Uterus (tissue), 4 donors: ENCODE measurements around the gene NFIA. TPM values are rescaled to one million over a fixed set of nuclear protein-coding genes. Genes with fewer than 3 reads are reported as not detected.

Experiments
- DNase-seq, 2 donors: peaks; one replicate each; pipeline ENCODE4 v3.0.0-alpha.2; 2019 to 2020
- H3K27ac ChIP-seq, 2 donors: fragments of 200-600 bp; sonication (generic); 1 replicate in 1 of 2; 2 replicates in 1 of 2; pipeline ENCODE4 v1.5.1; 2016 to 2018
- H3K27me3 ChIP-seq, 2 donors: fragments of 200-600 bp; sonication (generic); one replicate each; pipeline ENCODE4 v1.5.1; 2018 to 2019; ENCODE audit warnings: control low read depth in 1 of 2
- H3K36me3 ChIP-seq, 2 donors: fragments of 200-600 bp; sonication (generic); one replicate each; pipeline ENCODE4 v1.5.1; 2019; ENCODE audit warnings: control low read depth in 1 of 2
- H3K4me1 ChIP-seq, 2 donors: fragments of 200-600 bp; sonication (generic); one replicate each; pipeline ENCODE4 v1.5.1; 2018 to 2019; ENCODE audit warnings: control low read depth in 1 of 2
- H3K4me3 ChIP-seq, 2 donors: fragments of 200-600 bp; sonication (generic); 1 replicate in 1 of 2; 2 replicates in 1 of 2; pipeline ENCODE4 v1.5.1; 2018 to 2019; ENCODE audit warnings: mild to moderate bottlenecking in 1 of 2
- H3K9me3 ChIP-seq, 2 donors: fragments of 200-600 bp; sonication (generic); one replicate each; pipeline ENCODE4 v1.5.1; 2019; ENCODE audit warnings: control low read depth in 1 of 2
- POLR2A ChIP-seq, 2 donors: fragments of 450-650 bp; IDR thresholded peaks; one replicate each; pipeline ENCODE4 v1.6.1; 2016; ENCODE audit warnings: antibody characterized with exemption in 2 of 2, mild to moderate bottlenecking in 1 of 2, moderate library complexity in 1 of 2
- intact Hi-C: fragments of 100-400 bp; cut with DNase I; formaldehyde crosslinking; loops from one replicate; pipeline ENCODE4 v1.15.1; 2023; ENCODE audit warnings: low total_unique reads
- total RNA-seq, 4 donors: library from RNA; depleted of rRNA in 3 of 4; stranded (reverse); fragments of >200 nt in 3 of 4; gene quantifications; one replicate each; pipeline versions ENCODE4 v1.1.0 to v1.2.4, GENCODE V29; 2014 to 2023
- TF ChIP-seq, protein P1 (sequence below), 4 experiments: fragments of 200-600 bp in 2 of 4; fragments of 450-650 bp in 2 of 4; sonication (generic) in 2 of 4; IDR thresholded peaks; one replicate each; pipeline ENCODE4 v1.5.1; 2016 to 2019; ENCODE audit warnings: antibody characterized with exemption in 4 of 4, mild to moderate bottlenecking in 2 of 4, moderate library complexity in 1 of 4
- donor health status: DM: yes; HTN: yes; CAD: no.

The NFIA gene
- total RNA-seq, 4 donors from 2014 or later = 49.2 to 116 (median 64.9) TPM

DNA sequence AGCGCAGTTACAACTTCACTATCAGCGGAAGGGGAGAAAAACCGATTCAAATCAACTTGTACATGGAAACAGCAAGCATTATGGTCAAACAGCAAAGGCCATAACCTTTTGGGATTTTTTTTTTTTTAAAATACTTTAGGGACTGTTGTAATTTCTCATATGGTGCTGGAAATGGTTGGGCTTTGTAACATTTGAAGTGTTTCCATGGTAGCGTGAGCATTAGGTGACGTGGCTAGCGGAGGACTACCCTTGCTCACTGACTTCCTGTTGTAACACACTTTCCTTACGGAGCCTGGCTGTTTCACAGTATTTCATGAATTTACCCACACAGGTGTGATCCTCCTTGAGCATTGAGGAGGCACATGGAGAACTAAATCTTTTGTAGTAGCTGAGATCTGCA, 373.0 kb downstream of the NFIA start:
- intact Hi-C loops = loop anchor here (10.0 kb wide), 1 partner anchor 401 kb away; no protein-coding TSS in a partner anchor
- Histone ChIP-seq H3K36me3 (no peaks in the 10 kb centered on the region), H3K4me1 (peaks cover 5 to 12% of the 10 kb centered on the region in 2 donors), H3K4me3 (no peak overlapping the region), H3K27ac (no peak overlapping the region), H3K27me3 (no peaks in the 10 kb centered on the region), H3K9me3 (no peaks in the 10 kb centered on the region)
- no peak for TF ChIP-seq POLR2A (IDR thresholded peaks at IDR 0.05)
- TF ChIP-seq, protein P1, sequence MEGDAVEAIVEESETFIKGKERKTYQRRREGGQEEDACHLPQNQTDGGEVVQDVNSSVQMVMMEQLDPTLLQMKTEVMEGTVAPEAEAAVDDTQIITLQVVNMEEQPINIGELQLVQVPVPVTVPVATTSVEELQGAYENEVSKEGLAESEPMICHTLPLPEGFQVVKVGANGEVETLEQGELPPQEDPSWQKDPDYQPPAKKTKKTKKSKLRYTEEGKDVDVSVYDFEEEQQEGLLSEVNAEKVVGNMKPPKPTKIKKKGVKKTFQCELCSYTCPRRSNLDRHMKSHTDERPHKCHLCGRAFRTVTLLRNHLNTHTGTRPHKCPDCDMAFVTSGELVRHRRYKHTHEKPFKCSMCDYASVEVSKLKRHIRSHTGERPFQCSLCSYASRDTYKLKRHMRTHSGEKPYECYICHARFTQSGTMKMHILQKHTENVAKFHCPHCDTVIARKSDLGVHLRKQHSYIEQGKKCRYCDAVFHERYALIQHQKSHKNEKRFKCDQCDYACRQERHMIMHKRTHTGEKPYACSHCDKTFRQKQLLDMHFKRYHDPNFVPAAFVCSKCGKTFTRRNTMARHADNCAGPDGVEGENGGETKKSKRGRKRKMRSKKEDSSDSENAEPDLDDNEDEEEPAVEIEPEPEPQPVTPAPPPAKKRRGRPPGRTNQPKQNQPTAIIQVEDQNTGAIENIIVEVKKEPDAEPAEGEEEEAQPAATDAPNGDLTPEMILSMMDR (IDR thresholded peaks at IDR 0.05) = no peak
- DNase-seq = no peak

DNA sequence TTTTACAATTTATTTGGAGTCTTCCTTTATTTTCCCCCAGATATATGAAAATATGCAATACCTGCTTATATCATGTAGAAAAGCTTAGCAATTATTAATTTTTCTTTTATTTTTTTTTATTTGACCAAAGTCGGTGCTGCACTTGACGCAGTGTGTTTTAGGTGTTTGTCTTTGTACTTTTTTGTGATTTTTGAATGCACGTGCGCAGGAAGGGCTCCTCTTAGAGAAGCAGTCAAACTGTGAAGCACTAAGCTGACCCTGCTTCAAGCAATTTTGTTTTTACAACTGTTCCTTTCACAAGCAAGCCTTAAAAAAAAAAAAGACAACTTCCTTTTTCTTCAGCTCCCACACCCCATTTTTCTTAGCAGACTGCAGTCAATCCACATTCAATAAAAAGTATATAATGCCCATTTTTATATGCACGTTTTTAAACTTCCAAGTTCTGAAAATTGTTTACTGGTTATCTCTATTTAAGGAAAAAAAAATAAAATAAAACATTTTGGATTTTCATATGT, 375.2 kb downstream of the NFIA start:
- TF ChIP-seq, protein P1 (IDR thresholded peaks at IDR 0.05) = no peak
- no peaks in the 10 kb centered on the region for H3K9me3 ChIP-seq
- no peak overlapping the region for H3K27ac ChIP-seq

DNA sequence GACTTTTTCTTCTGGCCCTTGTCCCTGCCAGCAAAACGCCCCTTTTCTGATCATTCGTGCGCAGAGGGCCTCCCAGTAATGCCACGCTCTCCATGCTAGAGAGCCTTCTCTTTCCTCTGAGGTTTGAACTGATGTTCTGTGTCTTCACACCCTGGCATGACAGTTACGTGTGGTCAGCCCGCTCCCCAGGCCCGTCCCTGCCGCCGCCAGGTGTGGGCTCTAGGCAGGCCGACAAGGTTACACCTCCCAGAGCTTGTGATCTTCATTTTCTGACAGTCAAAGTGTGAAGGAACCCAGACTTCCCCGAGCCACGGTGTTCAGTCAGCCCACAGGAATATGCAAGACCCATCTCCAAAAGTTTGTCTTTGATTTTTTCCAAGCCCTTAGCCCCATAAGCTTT, 377.0 kb downstream of the NFIA start:
- Histone ChIP-seq H3K4me1 (no peaks in the 10 kb centered on the region), H3K27me3 (no peaks in the 10 kb centered on the region), H3K36me3 (no peaks in the 10 kb centered on the region), H3K4me3 (no peak overlapping the region), H3K27ac (no peak overlapping the region), H3K9me3 (no peaks in the 10 kb centered on the region)
- intact Hi-C loops = loop anchor here (10.0 kb wide), 1 partner anchor 405 kb away; no protein-coding TSS in a partner anchor
- TF ChIP-seq, protein P1 (IDR thresholded peaks at IDR 0.05) = no peak
- no peak for TF ChIP-seq POLR2A (IDR thresholded peaks at IDR 0.05)
- DNase-seq = no peak

More for the DNA sequence above, 375.2 kb downstream of the NFIA start:
- Histone ChIP-seq H3K27me3 (no peaks in the 10 kb centered on the region), H3K36me3 (no peaks in the 10 kb centered on the region), H3K4me1 (peaks cover 0 to 9% of the 10 kb centered on the region in 2 donors), H3K4me3 (no peak overlapping the region)
- DNase-seq = no peak
- intact Hi-C loops = loop anchor here (10.0 kb wide), 1 partner anchor 403 kb away; no protein-coding TSS in a partner anchor

DNA sequence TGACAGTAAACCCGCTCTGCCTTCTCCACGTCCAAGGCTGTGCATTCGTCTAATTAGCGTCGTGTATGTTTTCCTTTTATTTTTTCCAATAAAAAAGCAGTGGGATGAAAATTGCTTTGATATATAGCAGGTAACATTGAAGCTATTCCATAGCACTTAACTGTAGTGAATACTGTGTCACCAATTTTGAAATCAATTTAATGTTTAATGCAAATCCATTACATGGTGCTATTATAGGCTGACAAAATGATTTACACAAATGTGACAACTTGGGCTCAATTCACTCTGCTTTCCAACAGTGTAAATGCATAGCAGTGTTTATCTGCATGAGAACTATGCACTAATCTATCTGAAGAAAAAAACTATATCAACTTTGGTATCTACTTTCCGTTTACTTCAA, 377.8 kb downstream of the NFIA start:
- Histone ChIP-seq H3K4me1 (no peaks in the 10 kb centered on the region), H3K36me3 (no peaks in the 10 kb centered on the region), H3K27ac (no peak overlapping the region), H3K4me3 (no peak overlapping the region), H3K9me3 (no peaks in the 10 kb centered on the region), H3K27me3 (no peaks in the 10 kb centered on the region)
- DNase-seq = no peak
- intact Hi-C loops = no loop called here
- TF ChIP-seq POLR2A (IDR thresholded peaks at IDR 0.05) = no peak
- TF ChIP-seq, protein P1 (IDR thresholded peaks at IDR 0.05) = no peak

DNA sequence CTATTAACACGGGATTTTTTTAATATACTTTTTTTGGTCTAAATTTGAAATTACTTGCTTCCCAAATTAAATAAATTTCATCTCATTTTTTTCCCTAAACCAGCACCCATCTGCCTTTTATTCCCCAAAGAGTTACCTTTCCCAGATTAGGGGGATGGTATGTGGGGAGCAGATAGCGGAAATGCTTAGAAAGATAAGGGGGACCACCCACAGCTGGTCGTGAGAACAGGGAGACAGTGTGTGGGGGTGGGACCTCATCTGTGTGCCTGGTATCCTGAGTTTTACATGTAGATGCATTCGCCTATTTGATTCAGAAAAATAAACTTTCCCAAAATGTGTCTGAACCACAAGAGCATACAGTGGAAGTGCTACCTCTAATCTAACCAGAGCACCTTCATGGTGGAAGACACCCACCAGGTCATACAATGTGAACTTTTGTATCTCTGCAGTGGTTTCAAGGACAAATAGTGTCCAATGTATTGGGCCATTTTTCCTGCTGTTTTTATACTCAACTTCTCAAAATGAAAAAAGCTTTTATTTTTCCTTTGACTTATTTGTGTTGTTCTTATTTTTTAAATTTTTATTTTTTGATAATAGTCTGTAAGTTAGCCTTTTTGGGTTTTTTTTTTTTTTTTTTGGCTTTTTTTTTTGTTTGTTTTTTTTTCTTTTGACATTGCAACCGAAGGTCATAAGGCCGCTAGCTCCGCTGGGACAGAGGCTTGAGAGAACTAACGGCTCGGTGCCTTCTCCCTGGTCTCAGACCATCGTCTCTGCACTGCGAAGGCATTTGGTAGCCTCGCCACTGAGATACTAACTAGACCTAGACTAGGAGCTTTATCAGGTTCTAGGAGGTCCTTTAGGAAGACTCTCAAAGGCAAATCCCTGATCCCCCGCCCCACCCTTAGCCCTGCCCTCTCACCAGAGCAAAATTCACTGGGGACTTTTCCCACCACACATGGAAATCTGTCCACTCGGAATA, 379.3 kb downstream of the NFIA start:
- TF ChIP-seq POLR2A (IDR thresholded peaks at IDR 0.05) = no peak
- TF ChIP-seq, protein P1 (IDR thresholded peaks at IDR 0.05) = no peak
- H3K27me3 ChIP-seq = no peaks in the 10 kb centered on the region

More for the DNA sequence above, 379.3 kb downstream of the NFIA start:
- Histone ChIP-seq H3K9me3 (no peaks in the 10 kb centered on the region), H3K4me1 (no peaks in the 10 kb centered on the region), H3K36me3 (no peaks in the 10 kb centered on the region), H3K4me3 (no peak overlapping the region), H3K27ac (no peak overlapping the region)
- DNase-seq = no peak
- intact Hi-C loops = no loop called here
